Measurements from ENCODE around the gene PPARD. TPM values are rescaled to one million over a fixed set of nuclear protein-coding genes. Genes with fewer than 3 reads are reported as not detected.
"Not testable (repeated sequence)": the region's sequence is repeated elsewhere in the genome, so short reads cannot be mapped to it uniquely, and the experiment has no call there.

Gene PPARD
- polyA plus RNA-seq, 2 of the 4 experiments (the other 2 are of a cell fraction) = 3.8 to 5.9 TPM

GRCh38 chr6:35388030-35388429 lies 45.7 kb downstream of the PPARD start (continued):
- TF ChIP-seq ZC3H11A (IDR thresholded peaks at IDR 0.05) = no peak
- no peak for TF ChIP-seq MAFK (IDR thresholded peaks at IDR 0.05; ENCODE audit: partially characterized antibody)
- TF ChIP-seq, protein P1, sequence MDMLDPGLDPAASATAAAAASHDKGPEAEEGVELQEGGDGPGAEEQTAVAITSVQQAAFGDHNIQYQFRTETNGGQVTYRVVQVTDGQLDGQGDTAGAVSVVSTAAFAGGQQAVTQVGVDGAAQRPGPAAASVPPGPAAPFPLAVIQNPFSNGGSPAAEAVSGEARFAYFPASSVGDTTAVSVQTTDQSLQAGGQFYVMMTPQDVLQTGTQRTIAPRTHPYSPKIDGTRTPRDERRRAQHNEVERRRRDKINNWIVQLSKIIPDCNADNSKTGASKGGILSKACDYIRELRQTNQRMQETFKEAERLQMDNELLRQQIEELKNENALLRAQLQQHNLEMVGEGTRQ (IDR thresholded peaks at IDR 0.05) = no peak
- no peak for TF ChIP-seq POLR2A (IDR thresholded peaks at IDR 0.05; ENCODE audit: low read length)

DNA sequence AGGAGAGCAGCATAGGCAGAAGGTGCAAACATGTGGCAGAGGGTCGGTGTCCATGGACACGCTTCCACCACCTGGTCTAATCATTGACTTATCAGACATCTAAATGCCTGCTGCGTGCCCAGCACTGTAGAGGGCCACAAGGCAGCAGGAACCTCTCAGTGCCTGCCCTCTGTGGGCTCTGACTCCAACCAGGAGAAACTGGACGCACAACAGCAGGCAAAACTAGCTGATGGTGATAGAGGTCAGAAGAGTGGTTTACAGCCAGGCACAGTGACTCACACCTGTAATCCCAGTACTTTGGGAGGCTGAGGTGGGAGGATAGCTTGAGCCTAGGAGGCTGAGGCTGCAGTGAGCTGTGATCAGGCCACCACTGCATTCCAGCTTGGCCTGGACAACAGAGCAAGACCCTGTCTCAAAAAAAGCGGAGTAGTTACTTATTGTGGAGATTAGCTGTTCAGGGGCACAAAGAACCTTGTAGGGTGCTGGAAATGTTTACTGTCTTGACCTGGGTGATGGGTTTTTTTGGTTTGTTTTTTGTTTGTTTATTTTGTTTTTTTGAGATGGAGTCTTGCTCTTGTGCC lies 46.5 kb downstream of the PPARD start:
- TF ChIP-seq RFX5 (IDR thresholded peaks at IDR 0.05) = no peak
- no peak for TF ChIP-seq HEYL (CRISPR knock-in tag; IDR thresholded peaks at IDR 0.05)
- TF ChIP-seq, protein P2, sequence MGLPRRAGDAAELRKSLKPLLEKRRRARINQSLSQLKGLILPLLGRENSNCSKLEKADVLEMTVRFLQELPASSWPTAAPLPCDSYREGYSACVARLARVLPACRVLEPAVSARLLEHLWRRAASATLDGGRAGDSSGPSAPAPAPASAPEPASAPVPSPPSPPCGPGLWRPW (IDR thresholded peaks at IDR 0.05) = no peak
- TF ChIP-seq BCL3 (IDR thresholded peaks at IDR 0.05) = no peak
- TF ChIP-seq PHF8 (IDR thresholded peaks at IDR 0.05; ENCODE audit: borderline replicate concordance, low read depth) = no peak
- TF ChIP-seq, protein P3, sequence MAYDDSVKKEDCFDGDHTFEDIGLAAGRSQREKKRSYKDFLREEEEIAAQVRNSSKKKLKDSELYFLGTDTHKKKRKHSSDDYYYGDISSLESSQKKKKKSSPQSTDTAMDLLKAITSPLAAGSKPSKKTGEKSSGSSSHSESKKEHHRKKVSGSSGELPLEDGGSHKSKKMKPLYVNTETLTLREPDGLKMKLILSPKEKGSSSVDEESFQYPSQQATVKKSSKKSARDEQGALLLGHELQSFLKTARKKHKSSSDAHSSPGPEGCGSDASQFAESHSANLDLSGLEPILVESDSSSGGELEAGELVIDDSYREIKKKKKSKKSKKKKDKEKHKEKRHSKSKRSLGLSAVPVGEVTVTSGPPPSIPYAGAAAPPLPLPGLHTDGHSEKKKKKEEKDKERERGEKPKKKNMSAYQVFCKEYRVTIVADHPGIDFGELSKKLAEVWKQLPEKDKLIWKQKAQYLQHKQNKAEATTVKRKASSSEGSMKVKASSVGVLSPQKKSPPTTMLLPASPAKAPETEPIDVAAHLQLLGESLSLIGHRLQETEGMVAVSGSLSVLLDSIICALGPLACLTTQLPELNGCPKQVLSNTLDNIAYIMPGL (CRISPR knock-in tag; IDR thresholded peaks at IDR 0.05; ENCODE audit: borderline replicate concordance) = no peak
- 0 out of 3 replicates have a peak, but pooled peaks cover 8% of the 10 kb centered on the region for H3K4me1 ChIP-seq
- no peak for DNase-seq (ENCODE audit: low read depth in 1 of 2, low spot score in 1 of 2)
- no peak overlapping the region for H3K4me2 ChIP-seq
- no peak for ATAC-seq
- WGBS (ENCODE audit: missing lambda C conversion rate) = 93% methylated on average over 5 of the region's 5 CpGs
- ChIA-PET CTCF (interaction anchor here (0.7 to 0.9 kb wide), 3 partner anchors 8 to 46 kb away, joined by 3 read pairs; partner anchors contain the start of gene PPARD), POLR2A (no interaction called here)
- no peak overlapping the region for H3K27ac ChIP-seq
- no peak overlapping the region for H3K4me3 ChIP-seq
- FAIRE-seq = no peak
- H3K9me3 ChIP-seq = no peaks in the 10 kb centered on the region

DNA sequence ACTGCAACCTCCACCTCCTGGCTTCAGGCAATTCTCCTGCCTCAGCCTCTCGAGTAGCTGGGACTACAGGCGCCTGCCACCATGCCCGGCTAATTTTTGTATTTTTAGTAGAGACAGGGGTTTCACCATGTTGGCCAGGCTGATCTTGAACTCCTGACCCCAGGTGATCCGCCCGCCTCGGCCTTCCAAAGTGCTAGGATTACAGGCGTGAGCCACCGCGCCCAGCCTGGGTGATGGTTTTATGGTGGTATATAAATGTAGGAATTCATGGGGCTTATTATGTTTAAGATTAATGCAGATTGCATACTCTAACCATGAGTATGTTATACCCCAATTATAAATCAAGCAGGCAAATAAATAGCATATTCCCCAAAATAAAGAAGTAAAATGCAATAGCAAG lies 47.0 kb downstream of the PPARD start:
- H3K9me3 ChIP-seq; FAIRE-seq; H3K4me1 ChIP-seq; H3K4me3 ChIP-seq; ATAC-seq; DNase-seq (ENCODE audit: low read depth in 1 of 2, low spot score in 1 of 2); H3K4me2 ChIP-seq; POLR2A ChIA-PET; H3K27ac ChIP-seq: not testable (repeated sequence)
- 96% methylated on average over 9 of the region's 9 CpGs for WGBS (ENCODE audit: missing lambda C conversion rate)
- CTCF ChIA-PET = interaction anchor here (0.7 to 1.0 kb wide), 3 partner anchors 8 to 46 kb away, joined by 3 read pairs; no protein-coding TSS in a partner anchor

- peak in 1 of 2 experiments; percentile 50 for DNase-seq (ENCODE audit: low read depth in 1 of 2, low spot score in 1 of 2)
- TF ChIP-seq FOSL2 (IDR thresholded peaks at IDR 0.05) (no peak), FOSL2 (CRISPR knock-in tag; IDR thresholded peaks at IDR 0.05) (peak; percentile 18; the same call in 1 of the 2 replicates), PHF8 (IDR thresholded peaks at IDR 0.05; ENCODE audit: borderline replicate concordance, low read depth) (no peak)
- FAIRE-seq = no peak
- POLR2A ChIA-PET = no interaction called here
- H3K4me1 ChIP-seq = 0 out of 3 replicates have a peak, but pooled peaks cover 8% of the 10 kb centered on the region
- H3K4me3 ChIP-seq = no peak overlapping the region
- 0 out of 6 replicates have a peak overlapping the region, but pooled peaks of 1 of the 2 experiments have one; percentile 21 for H3K27ac ChIP-seq
- WGBS (ENCODE audit: missing lambda C conversion rate) = 64% methylated on average over 7 of the region's 7 CpGs
- peak; percentile 59 to 64; a peak in 4 of 6 replicates for ATAC-seq
- no peaks in the 10 kb centered on the region for H3K9me3 ChIP-seq
- CTCF ChIA-PET = interaction anchor here (0.6 to 1.2 kb wide), 5 partner anchors 14 to 59 kb away, joined by 3 to 4 read pairs (median 3); no protein-coding TSS in a partner anchor
- H3K4me2 ChIP-seq = no peak overlapping the region
Observed at GRCh38 chr6:35391240-35391968, 49.0 kb downstream of the PPARD start.
